Lower leg skin (tissue), 3 donors: ENCODE data around the gene XIRP1.

Experiments used
- POLR2A ChIP-seq, 2 donors: fragments of 450-650 bp; IDR thresholded peaks; one replicate each; pipeline ENCODE4 v1.6.1; 2016 to 2017; ENCODE audit warnings: antibody characterized with exemption in 2 of 2, mild to moderate bottlenecking in 1 of 2, moderate library complexity in 1 of 2
- TF ChIP-seq, protein P1 (sequence below), 3 donors: fragments of 450-650 bp; IDR thresholded peaks; one replicate each; pipeline ENCODE4 v1.5.1; 2016; ENCODE audit warnings: antibody characterized with exemption in 3 of 3, mild to moderate bottlenecking in 3 of 3, moderate library complexity in 2 of 3

GRCh38 chr3:39180546-39181346 lies 11.6 kb downstream of the XIRP1 start:
- TF ChIP-seq, protein P1, sequence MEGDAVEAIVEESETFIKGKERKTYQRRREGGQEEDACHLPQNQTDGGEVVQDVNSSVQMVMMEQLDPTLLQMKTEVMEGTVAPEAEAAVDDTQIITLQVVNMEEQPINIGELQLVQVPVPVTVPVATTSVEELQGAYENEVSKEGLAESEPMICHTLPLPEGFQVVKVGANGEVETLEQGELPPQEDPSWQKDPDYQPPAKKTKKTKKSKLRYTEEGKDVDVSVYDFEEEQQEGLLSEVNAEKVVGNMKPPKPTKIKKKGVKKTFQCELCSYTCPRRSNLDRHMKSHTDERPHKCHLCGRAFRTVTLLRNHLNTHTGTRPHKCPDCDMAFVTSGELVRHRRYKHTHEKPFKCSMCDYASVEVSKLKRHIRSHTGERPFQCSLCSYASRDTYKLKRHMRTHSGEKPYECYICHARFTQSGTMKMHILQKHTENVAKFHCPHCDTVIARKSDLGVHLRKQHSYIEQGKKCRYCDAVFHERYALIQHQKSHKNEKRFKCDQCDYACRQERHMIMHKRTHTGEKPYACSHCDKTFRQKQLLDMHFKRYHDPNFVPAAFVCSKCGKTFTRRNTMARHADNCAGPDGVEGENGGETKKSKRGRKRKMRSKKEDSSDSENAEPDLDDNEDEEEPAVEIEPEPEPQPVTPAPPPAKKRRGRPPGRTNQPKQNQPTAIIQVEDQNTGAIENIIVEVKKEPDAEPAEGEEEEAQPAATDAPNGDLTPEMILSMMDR (IDR thresholded peaks at IDR 0.05), result no peak
- TF ChIP-seq POLR2A (IDR thresholded peaks at IDR 0.05), result no peak
